ENCODE results near the gene POLE3. TPM values are rescaled to one million over a fixed set of nuclear protein-coding genes. Genes with fewer than 3 reads are reported as not detected.
"Not testable (repeated sequence)": the region's sequence is repeated elsewhere in the genome, so short reads cannot be mapped to it uniquely, and the experiment has no call there.

POLE3 gene
- total RNA-seq, 5 donors from 2014 or later (not counting 1 experiment from before 2014, with no cell fraction given) = 47.2 to 59.1 (median 50.6) TPM

- H3K4me3 Mint-ChIP-seq = peak overlapping the region; percentile 97 to 99 (median 99)
- Histone ChIP-seq H3K4me1 (ENCODE audit: control insufficient read depth in 1 of 2, extremely low read depth in 1 of 2, insufficient read depth in 2 of 2, low read length in 2 of 2) (peaks cover 7 to 24% of the 10 kb centered on the region in 2 experiments), H3K36me3 (ENCODE audit: control insufficient read depth in 2 of 2, extremely low read depth in 1 of 2, insufficient read depth in 1 of 2, low read length in 1 of 2) (peaks cover 0 to 16% of the 10 kb centered on the region in 2 donors), H3K9me3 (no peaks in the 10 kb centered on the region), H3K4me3 (ENCODE audit: control insufficient read depth in 1 of 2, extremely low read depth in 1 of 2, low read length in 1 of 2) (peak overlapping the region; percentile 62 to 77), H3K27ac (ENCODE audit: low read length) (peak overlapping the region; percentile 93), H3K27me3 (replicated peaks in 1 of 2; ENCODE audit: control insufficient read depth in 2 of 2, extremely low read depth in 1 of 2, insufficient read depth in 2 of 2, low read length in 1 of 2) (no peaks in the 10 kb centered on the region)
- H3K36me3 Mint-ChIP-seq = peaks cover 19% of the 10 kb centered on the region
- H3K4me1 Mint-ChIP-seq = peaks cover 33 to 38% (median 35%) of the 10 kb centered on the region in 3 donors
- H3K27ac Mint-ChIP-seq = peak overlapping the region; percentile 99 to 100
- DNase-seq (no peak), ATAC-seq (replicated peaks in 1 of 4) (peak in 2 of 4 experiments; percentile 8)
- peaks cover 0 to 2% of the 10 kb centered on the region in 2 donors for H3K27me3 Mint-ChIP-seq
- POLR2A ChIA-PET = interaction anchor here (1.0 to 1.4 kb wide), 3 partner anchors 9 to 189 kb away, joined by 5 to 8 read pairs (median 6); partner anchors contain the start of genes ALAD (in 2 of the 2), FKBP15 (in 1 of the 2) and SLC31A1 (in 1 of the 2)
- H3K9me3 Mint-ChIP-seq = no peaks in the 10 kb centered on the region
- 1% methylated on average over 20 of the region's 20 CpGs for WGBS (ENCODE audit: insufficient coverage)
- CTCF ChIA-PET = interaction anchor here in 1 of 2 donors (0.6 to 3.4 kb wide), 10 partner anchors 9 to 259 kb away, joined by 3 to 31 read pairs (median 4); partner anchors contain the start of genes ALAD, CDC26, FKBP15 and HDHD3
Measured at GRCh38 chr9:113409883-113410206, 630 bp downstream of the POLE3 start.

GRCh38 chr9:113409481-113409880 is 994 bp downstream of the POLE3 start:
- ATAC-seq (replicated peaks in 1 of 4) = no peak
- peaks cover 0 to 2% of the 10 kb centered on the region in 2 donors for H3K27me3 Mint-ChIP-seq
- H3K4me3 Mint-ChIP-seq = peak overlapping the region; percentile 97 to 99 (median 99)

GRCh38 chr9:113406873-113407511 is 3.5 kb downstream of the POLE3 start:
- Histone ChIP-seq H3K36me3 (ENCODE audit: control insufficient read depth in 2 of 2, extremely low read depth in 1 of 2, insufficient read depth in 1 of 2, low read length in 1 of 2) (peaks cover 0 to 16% of the 10 kb centered on the region in 2 donors), H3K4me1 (ENCODE audit: control insufficient read depth in 1 of 2, extremely low read depth in 1 of 2, insufficient read depth in 2 of 2, low read length in 2 of 2) (peaks cover 7 to 24% of the 10 kb centered on the region in 2 experiments)
- Mint-ChIP-seq H3K4me3 (peak overlapping the region in 2 of 3 donors; percentile 22 to 27), H3K4me1 (peaks cover 33 to 43% (median 36%) of the 10 kb centered on the region in 3 donors), H3K36me3 (peaks cover 19% of the 10 kb centered on the region), H3K27ac (peak overlapping the region; percentile 71 to 77)
- not testable (repeated sequence) for H3K9me3 ChIP-seq; H3K9me3 Mint-ChIP-seq; H3K27me3 Mint-ChIP-seq; H3K27me3 ChIP-seq (replicated peaks in 1 of 2; ENCODE audit: control insufficient read depth in 2 of 2, extremely low read depth in 1 of 2, insufficient read depth in 2 of 2, low read length in 1 of 2); H3K27ac ChIP-seq (ENCODE audit: low read length); H3K4me3 ChIP-seq (ENCODE audit: control insufficient read depth in 1 of 2, extremely low read depth in 1 of 2, low read length in 1 of 2); ATAC-seq (replicated peaks in 1 of 4)
- 50% methylated on average over 4 of the region's 7 CpGs for WGBS (ENCODE audit: insufficient coverage)
- CTCF ChIA-PET = interaction anchor here (0.9 to 1.3 kb wide), 5 partner anchors 97 to 138 kb away, joined by 3 to 4 read pairs (median 3); no protein-coding TSS in a partner anchor
- POLR2A ChIA-PET = interaction anchor here in 1 of 2 donors (0.6 kb wide), 2 partner anchors 67 to 256 kb away, joined by 3 read pairs; partner anchors contain the start of gene SLC31A2
- peak in 34 of 35 experiments; percentile 30 to 75 (median 51) for DNase-seq

More at GRCh38 chr9:113409481-113409880, 994 bp downstream of the POLE3 start:
- ChIA-PET POLR2A (interaction anchor here (1.0 to 1.4 kb wide), 2 partner anchors 8 to 188 kb away, joined by 5 to 8 read pairs; partner anchors contain the start of genes ALAD (in 1 of the 2), FKBP15 (in 1 of the 2) and SLC31A1 (in 1 of the 2)), CTCF (interaction anchor here (0.5 to 3.4 kb wide), 9 partner anchors 8 to 173 kb away, joined by 3 to 31 read pairs (median 6); partner anchors contain the start of genes ALAD (in 1 of the 2), CDC26 (in 1 of the 2), HDHD3 (in 1 of the 2) and PRPF4 (in 1 of the 2))
- Histone ChIP-seq H3K4me3 (ENCODE audit: control insufficient read depth in 1 of 2, extremely low read depth in 1 of 2, low read length in 1 of 2) (peak overlapping the region; percentile 62 to 77), H3K9me3 (no peaks in the 10 kb centered on the region), H3K27me3 (replicated peaks in 1 of 2; ENCODE audit: control insufficient read depth in 2 of 2, extremely low read depth in 1 of 2, insufficient read depth in 2 of 2, low read length in 1 of 2) (no peaks in the 10 kb centered on the region), H3K27ac (ENCODE audit: low read length) (peak overlapping the region; percentile 93), H3K4me1 (ENCODE audit: control insufficient read depth in 1 of 2, extremely low read depth in 1 of 2, insufficient read depth in 2 of 2, low read length in 2 of 2) (peaks cover 7 to 24% of the 10 kb centered on the region in 2 experiments), H3K36me3 (ENCODE audit: control insufficient read depth in 2 of 2, extremely low read depth in 1 of 2, insufficient read depth in 1 of 2, low read length in 1 of 2) (peaks cover 0 to 16% of the 10 kb centered on the region in 2 donors)
- H3K4me1 Mint-ChIP-seq = peaks cover 33 to 40% (median 35%) of the 10 kb centered on the region in 3 donors
- H3K27ac Mint-ChIP-seq = peak overlapping the region; percentile 99 to 100
- DNase-seq = peak in 1 of 35 experiments; percentile 16
- H3K9me3 Mint-ChIP-seq = no peaks in the 10 kb centered on the region
- peaks cover 19% of the 10 kb centered on the region for H3K36me3 Mint-ChIP-seq
- WGBS (ENCODE audit: insufficient coverage) = 27% methylated on average over 5 of the region's 10 CpGs

- not testable (repeated sequence) for H3K4me3 ChIP-seq (ENCODE audit: control insufficient read depth in 1 of 2, extremely low read depth in 1 of 2, low read length in 1 of 2); ATAC-seq (replicated peaks in 1 of 4)
- peaks cover 0 to 16% of the 10 kb centered on the region in 2 donors for H3K36me3 ChIP-seq (ENCODE audit: control insufficient read depth in 2 of 2, extremely low read depth in 1 of 2, insufficient read depth in 1 of 2, low read length in 1 of 2)
Measured at GRCh38 chr9:113406353-113406752, 4.1 kb downstream of the POLE3 start.

GRCh38 chr9:113403646-113404045 is 6.8 kb downstream of the POLE3 start:
- Histone ChIP-seq H3K9me3 (no peaks in the 10 kb centered on the region), H3K4me3 (ENCODE audit: control insufficient read depth in 1 of 2, extremely low read depth in 1 of 2, low read length in 1 of 2) (no peak overlapping the region), H3K27ac (ENCODE audit: low read length) (no peak overlapping the region), H3K27me3 (replicated peaks in 1 of 2; ENCODE audit: control insufficient read depth in 2 of 2, extremely low read depth in 1 of 2, insufficient read depth in 2 of 2, low read length in 1 of 2) (no peaks in the 10 kb centered on the region), H3K4me1 (ENCODE audit: control insufficient read depth in 1 of 2, extremely low read depth in 1 of 2, insufficient read depth in 2 of 2, low read length in 2 of 2) (peaks cover 9 to 29% of the 10 kb centered on the region in 2 experiments), H3K36me3 (ENCODE audit: control insufficient read depth in 2 of 2, extremely low read depth in 1 of 2, insufficient read depth in 1 of 2, low read length in 1 of 2) (peaks cover 0 to 14% of the 10 kb centered on the region in 2 donors)
- no CpG with 5 or more reads among the region's 2 CpGs for whole genome bisulfite sequencing (ENCODE audit: insufficient coverage)
- ATAC-seq (replicated peaks in 1 of 4) = no peak
- H3K4me1 Mint-ChIP-seq = peaks cover 41 to 47% (median 44%) of the 10 kb centered on the region in 3 donors
- ChIA-PET POLR2A (interaction anchor here in 1 of 2 donors (0.6 to 0.7 kb wide), 2 partner anchors 33 to 131 kb away, joined by 9 to 10 read pairs; no protein-coding TSS in a partner anchor), CTCF (interaction anchor here (0.6 to 1.4 kb wide), 12 partner anchors 9 to 1569 kb away, joined by 3 to 26 read pairs (median 4); no protein-coding TSS in a partner anchor)
- no peaks in the 10 kb centered on the region for H3K27me3 Mint-ChIP-seq
- no peak overlapping the region for H3K27ac Mint-ChIP-seq
- no peaks in the 10 kb centered on the region for H3K9me3 Mint-ChIP-seq
- peaks cover 11% of the 10 kb centered on the region for H3K36me3 Mint-ChIP-seq
- no peak overlapping the region for H3K4me3 Mint-ChIP-seq
- DNase-seq = no peak

More at GRCh38 chr9:113406353-113406752, 4.1 kb downstream of the POLE3 start:
- H3K9me3 ChIP-seq; H3K27me3 Mint-ChIP-seq; H3K27ac ChIP-seq (ENCODE audit: low read length); H3K27me3 ChIP-seq (replicated peaks in 1 of 2; ENCODE audit: control insufficient read depth in 2 of 2, extremely low read depth in 1 of 2, insufficient read depth in 2 of 2, low read length in 1 of 2); H3K4me3 Mint-ChIP-seq; DNase-seq; H3K9me3 Mint-ChIP-seq: not testable (repeated sequence)
- peaks cover 19% of the 10 kb centered on the region for H3K36me3 Mint-ChIP-seq
- peak overlapping the region; percentile 71 to 77 for H3K27ac Mint-ChIP-seq
- peaks cover 10 to 24% of the 10 kb centered on the region in 2 experiments for H3K4me1 ChIP-seq (ENCODE audit: control insufficient read depth in 1 of 2, extremely low read depth in 1 of 2, insufficient read depth in 2 of 2, low read length in 2 of 2)
- ChIA-PET CTCF (interaction anchor here (0.9 to 1.3 kb wide), 6 partner anchors 67 to 137 kb away, joined by 3 to 4 read pairs (median 3); no protein-coding TSS in a partner anchor), POLR2A (interaction anchor here (0.5 to 0.6 kb wide), 3 partner anchors 27 to 256 kb away, joined by 3 to 9 read pairs (median 3); partner anchors contain the start of gene SLC31A2 (in 1 of the 2))
- WGBS (ENCODE audit: insufficient coverage) = 97% methylated on average over 7 of the region's 9 CpGs
- H3K4me1 Mint-ChIP-seq = peaks cover 38 to 49% (median 42%) of the 10 kb centered on the region in 3 donors

Data from T-cell (primary cell).